ENCODE measurements around the gene CAMSAP1. TPM values are rescaled to one million over a fixed set of nuclear protein-coding genes. Genes with fewer than 3 reads are reported as not detected.

CAMSAP1 gene
- total RNA-seq, 1 experiment from 2014 or later: 52.7 TPM

GRCh38 chr9:135920256-135920930 lies 13.0 kb upstream of the CAMSAP1 start:
- DNase-seq: no peak

More at GRCh38 chr9:135920256-135920930, 13.0 kb upstream of the CAMSAP1 start:
- Histone ChIP-seq H3K23me2 (ENCODE audit: insufficient read length, low read depth, low read length, poor library complexity, severe bottlenecking) (no peaks in the 10 kb centered on the region), H2BK12ac (ENCODE audit: insufficient read length, low read depth, low read length) (no peak overlapping the region), H3K79me1 (ENCODE audit: insufficient read depth, low read depth, low read length, poor library complexity, severe bottlenecking) (no peaks in the 10 kb centered on the region), H2AK5ac (ENCODE audit: insufficient read length, low read length) (no peak overlapping the region), H2BK5ac (ENCODE audit: insufficient read length, low read length) (no peak overlapping the region), H3K79me2 (ENCODE audit: insufficient read depth, low read length) (no peaks in the 10 kb centered on the region), H3K9me3 (ENCODE audit: control insufficient read depth, low read depth, low read length) (peaks cover 25% of the 10 kb centered on the region), H4K8ac (replicated peaks; ENCODE audit: insufficient read length, low read depth, low read length) (no peak overlapping the region), H3T11ph (ENCODE audit: low read length) (no peak overlapping the region), H3K27ac (ENCODE audit: insufficient read length, low read depth, low read length) (no peak overlapping the region), H2BK15ac (ENCODE audit: low read depth, low read length) (no peak overlapping the region), H3K56ac (ENCODE audit: insufficient read length, low read depth, low read length) (no peak overlapping the region), H2BK120ac (ENCODE audit: low read depth, low read length, poor library complexity, severe bottlenecking) (no peak overlapping the region), H3K4me2 (ENCODE audit: insufficient read depth, insufficient read length, low read length) (no peak overlapping the region), H3K23ac (ENCODE audit: insufficient read length, low read depth, low read length) (no peak overlapping the region), H3K14ac (ENCODE audit: insufficient read depth, low read length) (no peak overlapping the region), H4K91ac (ENCODE audit: insufficient read length, low read depth, low read length) (no peak overlapping the region), H4K20me1 (ENCODE audit: control insufficient read depth, insufficient read depth, insufficient read length) (no peaks in the 10 kb centered on the region), H3K4me1 (ENCODE audit: insufficient read depth, low read length) (no peaks in the 10 kb centered on the region), H3K27me3 (ENCODE audit: insufficient read depth, low read length) (no peaks in the 10 kb centered on the region), H2AFZ (ENCODE audit: low read length) (no peak overlapping the region), H3K18ac (ENCODE audit: insufficient read length, low read depth, low read length) (no peak overlapping the region), H3K4ac (ENCODE audit: low read depth, low read length) (no peak overlapping the region), H4K5ac (ENCODE audit: insufficient read length, low read depth, low read length) (no peak overlapping the region), H2BK20ac (ENCODE audit: low read depth, low read length, poor library complexity, severe bottlenecking) (no peak overlapping the region), H3K9ac (ENCODE audit: extremely low read depth, insufficient read length, low read length) (no peak overlapping the region)
- Mint-ChIP-seq H3K4me1 (peaks cover 0 to 7% of the 10 kb centered on the region in 2 experiments; a peak in 3 of 4 replicates), H3K27ac (no peak overlapping the region), H3K4me3 (no peak overlapping the region), H3K36me3 (ENCODE audit: insufficient read depth in 1 of 3, low read depth in 3 of 3) (peaks cover 40 to 51% (median 50%) of the 10 kb centered on the region in 3 experiments), H3K27me3 (ENCODE audit: low read depth) (peaks cover 38% of the 10 kb centered on the region), H3K9me3 (peaks cover 41 to 46% of the 10 kb centered on the region in 2 experiments)
- no CpG with 5 or more reads among the region's 15 CpGs for WGBS (ENCODE audit: extremely low coverage, insufficient read length, low lambda C conversion rate)
- TF ChIP-seq CTCF (conservative IDR thresholded peaks at IDR 0.05): no peak

All from H9 (cell line).